Activated B cell treated with CpG ODN at 0.5 μM for 24 hours (primary cell): ENCODE data around the gene SETD1A. TPM values are rescaled to one million over a fixed set of nuclear protein-coding genes. Genes with fewer than 3 reads are reported as not detected.
"Not testable (repeated sequence)": the region's sequence is repeated elsewhere in the genome, so short reads cannot be mapped to it uniquely, and the experiment has no call there.

ENCODE experiments used
- ATAC-seq: fragments of 200-7000 bp; cut with Tn5 transposase; one replicate; pipeline ENCODE4 v1.10.0; 2021; ENCODE audit warnings: low read depth, mild to moderate bottlenecking, moderate library complexity
- CTCF ChIA-PET: fragments of 350-600 bp; sonication (Branson Sonifier 250); formaldehyde crosslinking; loops from one replicate; lab custom pipeline; 2021; ENCODE audit warnings: antibody characterized with exemption; lab: Charles Lee
- POLR2A ChIA-PET: fragments of 350-600 bp; sonication (Branson Sonifier 250); formaldehyde crosslinking; loops from one replicate; lab custom pipeline; 2021; ENCODE audit warnings: antibody characterized with exemption; lab: Charles Lee
- DNase-seq: peaks from one replicate; pipeline ENCODE4 v3.0.0; 2022
- H3K27ac Mint-ChIP-seq: one replicate; pipeline ENCODE4 v1.8.0; 2020; ENCODE audit warnings: mixed read lengths
- H3K27me3 Mint-ChIP-seq: one replicate; pipeline ENCODE4 v1.8.0; 2021; ENCODE audit warnings: mixed read lengths
- H3K36me3 Mint-ChIP-seq: one replicate; pipeline ENCODE4 v1.8.0; 2021; ENCODE audit warnings: low read depth, mixed read lengths
- H3K4me1 Mint-ChIP-seq: one replicate; pipeline ENCODE4 v1.8.0; 2021; ENCODE audit warnings: mixed read lengths
- H3K4me3 Mint-ChIP-seq: one replicate; pipeline ENCODE4 v1.8.0; 2020; ENCODE audit warnings: mild to moderate bottlenecking, mixed read lengths
- H3K9me3 Mint-ChIP-seq: one replicate; pipeline ENCODE4 v1.8.0; 2020; ENCODE audit warnings: mixed read lengths
- intact Hi-C: fragments of 100-400 bp; cut with micrococcal nuclease; formaldehyde crosslinking; loops from one replicate; pipeline ENCODE4 v1.15.1; 2024
- total RNA-seq: library from RNA; stranded (reverse); gene quantifications from 2 replicates; pipeline ENCODE4 v1.2.3, GENCODE V29; 2022
- TF ChIP-seq, protein P1 (sequence below): fragments of 200-600 bp; IDR thresholded peaks from one replicate; pipeline ENCODE4 v1.8.0; 2022; ENCODE audit warnings: antibody characterized with exemption, mild to moderate bottlenecking

The SETD1A gene
- total RNA-seq, 1 donor from 2014 or later: 32.8 TPM

- TF ChIP-seq, protein P1, sequence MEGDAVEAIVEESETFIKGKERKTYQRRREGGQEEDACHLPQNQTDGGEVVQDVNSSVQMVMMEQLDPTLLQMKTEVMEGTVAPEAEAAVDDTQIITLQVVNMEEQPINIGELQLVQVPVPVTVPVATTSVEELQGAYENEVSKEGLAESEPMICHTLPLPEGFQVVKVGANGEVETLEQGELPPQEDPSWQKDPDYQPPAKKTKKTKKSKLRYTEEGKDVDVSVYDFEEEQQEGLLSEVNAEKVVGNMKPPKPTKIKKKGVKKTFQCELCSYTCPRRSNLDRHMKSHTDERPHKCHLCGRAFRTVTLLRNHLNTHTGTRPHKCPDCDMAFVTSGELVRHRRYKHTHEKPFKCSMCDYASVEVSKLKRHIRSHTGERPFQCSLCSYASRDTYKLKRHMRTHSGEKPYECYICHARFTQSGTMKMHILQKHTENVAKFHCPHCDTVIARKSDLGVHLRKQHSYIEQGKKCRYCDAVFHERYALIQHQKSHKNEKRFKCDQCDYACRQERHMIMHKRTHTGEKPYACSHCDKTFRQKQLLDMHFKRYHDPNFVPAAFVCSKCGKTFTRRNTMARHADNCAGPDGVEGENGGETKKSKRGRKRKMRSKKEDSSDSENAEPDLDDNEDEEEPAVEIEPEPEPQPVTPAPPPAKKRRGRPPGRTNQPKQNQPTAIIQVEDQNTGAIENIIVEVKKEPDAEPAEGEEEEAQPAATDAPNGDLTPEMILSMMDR: no peak
- no peaks in the 10 kb centered on the region for H3K9me3 Mint-ChIP-seq
- H3K27ac Mint-ChIP-seq: no peak overlapping the region
- DNase-seq (no peak), ATAC-seq (no peak)
- intact Hi-C loops: no loop called here
- ChIA-PET POLR2A (interaction anchor here (0.7 kb wide), 1 partner anchor 864 kb away, joined by 6 read pairs; no protein-coding TSS in a partner anchor), CTCF (no interaction called here)
- peaks cover 21% of the 10 kb centered on the region for H3K27me3 Mint-ChIP-seq
- peaks cover 13% of the 10 kb centered on the region for H3K4me1 Mint-ChIP-seq
- H3K36me3 Mint-ChIP-seq: no peaks in the 10 kb centered on the region
- no peak overlapping the region for H3K4me3 Mint-ChIP-seq
Observed at GRCh38 chr16:31016018-31016417, 58.5 kb downstream of the SETD1A start.

GRCh38 chr16:31017756-31018155 lies 60.2 kb downstream of the SETD1A start:
- POLR2A ChIA-PET: not testable (repeated sequence)

GRCh38 chr16:31020536-31020935 lies 63.0 kb downstream of the SETD1A start:
- ATAC-seq: no peak
- ChIA-PET CTCF (no interaction called here), POLR2A (interaction anchor here (0.6 kb wide), 1 partner anchor 23 kb away, joined by 3 read pairs; no protein-coding TSS in a partner anchor)
- Mint-ChIP-seq H3K27me3 (peaks cover 5% of the 10 kb centered on the region), H3K36me3 (no peaks in the 10 kb centered on the region), H3K4me1 (no peaks in the 10 kb centered on the region), H3K27ac (no peak overlapping the region), H3K4me3 (no peak overlapping the region), H3K9me3 (no peaks in the 10 kb centered on the region)
- TF ChIP-seq, protein P1: no peak
- DNase-seq: no peak
- intact Hi-C loops: no loop called here

More at GRCh38 chr16:31017756-31018155, 60.2 kb downstream of the SETD1A start:
- H3K4me3 Mint-ChIP-seq, H3K4me1 Mint-ChIP-seq, H3K9me3 Mint-ChIP-seq, H3K27ac Mint-ChIP-seq, DNase-seq, intact Hi-C loops, H3K36me3 Mint-ChIP-seq, ATAC-seq, H3K27me3 Mint-ChIP-seq: not testable (repeated sequence)
- CTCF ChIA-PET: interaction anchor here (0.6 kb wide), 1 partner anchor 204 kb away, joined by 3 read pairs; no protein-coding TSS in a partner anchor

DNA sequence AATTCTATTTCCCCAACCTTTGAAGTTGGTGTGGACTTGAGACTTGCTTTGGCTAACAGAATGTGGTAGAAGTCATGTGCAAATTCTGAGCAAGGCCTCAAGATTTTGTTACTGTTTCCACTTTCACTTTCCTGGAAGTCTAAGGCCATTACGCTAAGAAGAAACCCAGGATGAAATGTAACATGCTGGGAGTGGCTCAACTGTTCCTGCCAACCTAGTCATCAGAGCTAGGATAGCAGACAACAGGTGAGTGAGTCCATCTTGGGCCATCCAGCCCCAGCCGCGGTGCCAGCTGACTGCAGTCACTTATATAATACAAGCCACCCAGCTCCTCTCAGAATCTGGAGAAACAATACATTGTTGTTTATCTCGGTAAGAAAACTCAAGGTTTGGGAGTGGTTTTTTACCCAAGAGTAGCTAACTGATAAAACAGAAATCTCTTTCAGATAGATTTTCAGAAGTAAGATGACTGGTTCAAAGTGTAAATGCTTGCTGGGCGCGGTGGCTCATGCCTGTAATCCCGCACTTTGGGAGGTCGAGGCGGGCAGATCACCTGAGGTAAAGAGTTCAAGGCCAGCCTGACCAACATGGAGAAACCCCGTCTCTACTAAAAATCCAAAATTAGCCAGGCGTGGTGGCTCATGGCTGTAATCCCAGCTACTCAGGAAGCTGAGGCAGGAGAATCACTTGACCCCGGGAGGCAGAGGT lies 65.1 kb downstream of the SETD1A start:
- H3K9me3 Mint-ChIP-seq: no peaks in the 10 kb centered on the region
- TF ChIP-seq, protein P1: no peak
- no peak for ATAC-seq
- H3K4me1 Mint-ChIP-seq: no peaks in the 10 kb centered on the region
- ChIA-PET CTCF (no interaction called here), POLR2A (no interaction called here)
- no peaks in the 10 kb centered on the region for H3K36me3 Mint-ChIP-seq
- no peak overlapping the region for H3K27ac Mint-ChIP-seq
- no peak for DNase-seq
- intact Hi-C loops: no loop called here
- no peaks in the 10 kb centered on the region for H3K27me3 Mint-ChIP-seq
- no peak overlapping the region for H3K4me3 Mint-ChIP-seq

DNA sequence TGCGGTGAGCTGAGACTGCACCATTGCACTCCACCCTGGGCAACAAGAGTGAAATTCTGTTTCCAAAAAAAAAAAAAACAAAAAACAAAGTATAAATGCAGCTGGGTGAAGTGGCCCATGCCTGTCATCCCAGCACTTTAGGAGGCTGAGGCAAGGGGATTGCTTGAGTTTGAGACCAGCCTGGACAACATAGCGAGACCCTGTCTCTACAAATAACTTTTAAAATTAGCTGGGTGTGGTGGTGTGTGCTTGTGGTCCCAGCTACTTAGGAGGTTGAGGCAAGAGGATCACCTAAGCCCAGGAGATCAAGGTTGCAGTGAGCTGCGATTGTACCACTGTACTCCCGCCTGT lies 65.7 kb downstream of the SETD1A start:
- DNase-seq (no peak), ATAC-seq (no peak)
- Mint-ChIP-seq H3K9me3 (no peaks in the 10 kb centered on the region), H3K27ac (no peak overlapping the region), H3K4me3 (no peak overlapping the region), H3K36me3 (no peaks in the 10 kb centered on the region), H3K4me1 (no peaks in the 10 kb centered on the region), H3K27me3 (no peaks in the 10 kb centered on the region)
- CTCF ChIA-PET: interaction anchor here (0.6 kb wide), 1 partner anchor 672 kb away, joined by 3 read pairs; no protein-coding TSS in a partner anchor
- intact Hi-C loops: no loop called here
- POLR2A ChIA-PET: no interaction called here
- TF ChIP-seq, protein P1: no peak
